UCSD-AML1 (cell line): ENCODE data around the gene C9orf40.

ENCODE experiments used
- DNase-seq: peaks from one replicate; lab custom pipeline; 2025; ENCODE audit not compliant: unreplicated experiment; lab: John Stamatoyannopoulos, UW

The C9orf40 gene

GRCh38 chr9:74942801-74943200, 9.9 kb downstream of the C9orf40 start:
- DNase-seq = peak; percentile 13

- DNase-seq = no peak
These were observed 12.1 kb downstream of the C9orf40 start for GRCh38 chr9:74940600-74940999.

- DNase-seq = no peak
These were observed 17.7 kb downstream of the C9orf40 start for GRCh38 chr9:74935008-74935407.

GRCh38 chr9:74921737-74922136, 31.0 kb downstream of the C9orf40 start:
- DNase-seq = no peak

GRCh38 chr9:74920944-74921626, 31.6 kb downstream of the C9orf40 start:
- no peak for DNase-seq

GRCh38 chr9:74910036-74910435, 42.7 kb downstream of the C9orf40 start:
- no peak for DNase-seq

GRCh38 chr9:74908665-74909064, 44.0 kb downstream of the C9orf40 start:
- no peak for DNase-seq

GRCh38 chr9:74907085-74907484, 45.6 kb downstream of the C9orf40 start:
- DNase-seq = no peak

- DNase-seq = no peak
These were observed 51.7 kb downstream of the C9orf40 start for GRCh38 chr9:74901001-74901400.
